ENCODE data around the gene VAV3. TPM values are rescaled to one million over a fixed set of nuclear protein-coding genes. Genes with fewer than 3 reads are reported as not detected.

The VAV3 gene
- total RNA-seq, 1 donor from 2014 or later: 11.3 TPM

- DNase-seq (no peak), ATAC-seq (no peak)
- Histone ChIP-seq H3K4me3 (no peak overlapping the region), H3K27me3 (ENCODE audit: low read depth) (no peaks in the 10 kb centered on the region), H3K4me1 (no peaks in the 10 kb centered on the region), H3K9me3 (no peaks in the 10 kb centered on the region), H3K36me3 (no peaks in the 10 kb centered on the region), H3K27ac (no peak overlapping the region)
- intact Hi-C loops (cut with DNase I): no loop called here
- TF ChIP-seq, protein P1, sequence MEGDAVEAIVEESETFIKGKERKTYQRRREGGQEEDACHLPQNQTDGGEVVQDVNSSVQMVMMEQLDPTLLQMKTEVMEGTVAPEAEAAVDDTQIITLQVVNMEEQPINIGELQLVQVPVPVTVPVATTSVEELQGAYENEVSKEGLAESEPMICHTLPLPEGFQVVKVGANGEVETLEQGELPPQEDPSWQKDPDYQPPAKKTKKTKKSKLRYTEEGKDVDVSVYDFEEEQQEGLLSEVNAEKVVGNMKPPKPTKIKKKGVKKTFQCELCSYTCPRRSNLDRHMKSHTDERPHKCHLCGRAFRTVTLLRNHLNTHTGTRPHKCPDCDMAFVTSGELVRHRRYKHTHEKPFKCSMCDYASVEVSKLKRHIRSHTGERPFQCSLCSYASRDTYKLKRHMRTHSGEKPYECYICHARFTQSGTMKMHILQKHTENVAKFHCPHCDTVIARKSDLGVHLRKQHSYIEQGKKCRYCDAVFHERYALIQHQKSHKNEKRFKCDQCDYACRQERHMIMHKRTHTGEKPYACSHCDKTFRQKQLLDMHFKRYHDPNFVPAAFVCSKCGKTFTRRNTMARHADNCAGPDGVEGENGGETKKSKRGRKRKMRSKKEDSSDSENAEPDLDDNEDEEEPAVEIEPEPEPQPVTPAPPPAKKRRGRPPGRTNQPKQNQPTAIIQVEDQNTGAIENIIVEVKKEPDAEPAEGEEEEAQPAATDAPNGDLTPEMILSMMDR (IDR thresholded peaks at IDR 0.05): no peak
Measured at GRCh38 chr1:107919953-107920352, 45.0 kb downstream of the VAV3 start.

- intact Hi-C loops (cut with DNase I): no loop called here
- no peaks in the 10 kb centered on the region for H3K4me1 ChIP-seq
- no peaks in the 10 kb centered on the region for H3K27me3 ChIP-seq (ENCODE audit: low read depth)
- no peak overlapping the region for H3K4me3 ChIP-seq
- no peaks in the 10 kb centered on the region for H3K9me3 ChIP-seq
- TF ChIP-seq, protein P1 (IDR thresholded peaks at IDR 0.05): no peak
- no peaks in the 10 kb centered on the region for H3K36me3 ChIP-seq
- ATAC-seq (peak in 1 of 2 donors; percentile 26), DNase-seq (no peak)
- H3K27ac ChIP-seq: no peak overlapping the region
Measured at GRCh38 chr1:107914119-107914765, 50.7 kb downstream of the VAV3 start.

DNA sequence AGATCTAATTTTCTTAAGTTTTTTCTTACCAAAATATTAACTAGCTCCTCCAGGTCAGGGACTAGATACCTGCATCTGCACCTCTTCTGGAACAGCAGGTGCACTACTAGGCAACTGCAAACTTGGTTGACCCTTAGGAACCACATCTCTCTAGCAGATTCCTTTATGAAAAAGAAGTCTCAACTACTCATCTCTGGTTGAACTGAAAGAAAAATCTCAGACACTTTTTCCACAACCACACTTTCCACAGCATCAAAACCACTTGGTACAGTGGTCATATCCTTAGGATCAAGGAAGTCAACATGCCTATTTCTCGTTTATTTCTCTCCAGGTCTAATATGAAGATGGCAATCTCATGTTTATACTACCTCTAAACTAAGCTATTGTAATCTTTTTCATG is 52.3 kb downstream of the VAV3 start:
- no peak for ATAC-seq
- no peaks in the 10 kb centered on the region for H3K9me3 ChIP-seq
- no peaks in the 10 kb centered on the region for H3K27me3 ChIP-seq (ENCODE audit: low read depth)
- H3K36me3 ChIP-seq: no peaks in the 10 kb centered on the region
- TF ChIP-seq, protein P1 (IDR thresholded peaks at IDR 0.05): no peak
- no peak overlapping the region for H3K27ac ChIP-seq
- H3K4me3 ChIP-seq: no peak overlapping the region
- intact Hi-C loops (cut with DNase I): no loop called here
- DNase-seq: no peak
- no peaks in the 10 kb centered on the region for H3K4me1 ChIP-seq

GRCh38 chr1:107900090-107900945 is 64.7 kb downstream of the VAV3 start:
- no peaks in the 10 kb centered on the region for H3K27me3 ChIP-seq (ENCODE audit: low read depth)
- H3K4me1 ChIP-seq: no peaks in the 10 kb centered on the region
- H3K9me3 ChIP-seq: no peaks in the 10 kb centered on the region
- no peak overlapping the region for H3K27ac ChIP-seq
- intact Hi-C loops (cut with DNase I): no loop called here
- ATAC-seq (no peak), DNase-seq (no peak)
- no peaks in the 10 kb centered on the region for H3K36me3 ChIP-seq
- TF ChIP-seq, protein P1 (IDR thresholded peaks at IDR 0.05): no peak
- no peak overlapping the region for H3K4me3 ChIP-seq

- TF ChIP-seq, protein P1 (IDR thresholded peaks at IDR 0.05): no peak
- no peak overlapping the region for H3K4me3 ChIP-seq
- H3K27me3 ChIP-seq (ENCODE audit: low read depth): no peaks in the 10 kb centered on the region
- intact Hi-C loops (cut with DNase I): no loop called here
- no peak overlapping the region for H3K27ac ChIP-seq
- H3K9me3 ChIP-seq: no peaks in the 10 kb centered on the region
- no peaks in the 10 kb centered on the region for H3K36me3 ChIP-seq
- peaks cover 5% of the 10 kb centered on the region for H3K4me1 ChIP-seq
- DNase-seq (no peak), ATAC-seq (no peak)
Measured at GRCh38 chr1:107899655-107900054, 65.3 kb downstream of the VAV3 start.
